ENCODE results near the gene PRKCA.
"Not testable (repeated sequence)": the region's sequence is repeated elsewhere in the genome, so short reads cannot be mapped to it uniquely, and the experiment has no call there.

PRKCA gene

GRCh38 chr17:66469890-66470289, 167.5 kb downstream of the PRKCA start:
- H3K4me3 ChIP-seq (ENCODE audit: low read length), result no peak overlapping the region
- no peak for DNase-seq (ENCODE audit: low read depth)
- no peak for TF ChIP-seq CTCF (conservative IDR thresholded peaks at IDR 0.05; ENCODE audit: low read depth, low read length)

GRCh38 chr17:66472123-66472522, 169.7 kb downstream of the PRKCA start:
- no peak overlapping the region for H3K4me3 ChIP-seq (ENCODE audit: low read length)
- no peak for TF ChIP-seq CTCF (conservative IDR thresholded peaks at IDR 0.05; ENCODE audit: low read depth, low read length)
- no peak for DNase-seq (ENCODE audit: low read depth)

DNA sequence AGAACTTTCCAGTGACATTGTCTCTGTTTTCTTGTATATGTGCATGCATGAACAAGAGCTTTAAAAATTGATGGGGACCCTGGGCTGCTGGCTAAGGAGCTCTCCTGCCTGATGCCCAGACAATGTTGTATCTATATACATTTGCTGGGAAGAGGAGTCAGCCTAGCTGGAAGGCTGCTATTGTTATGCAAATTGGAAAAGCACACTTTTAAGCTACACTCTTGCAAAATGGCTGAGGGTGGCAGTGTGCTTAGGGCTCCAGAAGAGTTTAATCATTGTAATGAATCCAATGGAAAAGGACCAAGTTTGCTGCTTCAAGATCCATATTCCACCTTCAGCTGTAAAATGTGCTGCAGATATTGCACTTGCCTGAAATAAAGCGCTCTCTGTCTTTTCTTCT, 171.8 kb downstream of the PRKCA start:
- TF ChIP-seq CTCF (conservative IDR thresholded peaks at IDR 0.05; ENCODE audit: low read depth, low read length), result no peak
- no peak for DNase-seq (ENCODE audit: low read depth)
- H3K4me3 ChIP-seq (ENCODE audit: low read length), result no peak overlapping the region

DNA sequence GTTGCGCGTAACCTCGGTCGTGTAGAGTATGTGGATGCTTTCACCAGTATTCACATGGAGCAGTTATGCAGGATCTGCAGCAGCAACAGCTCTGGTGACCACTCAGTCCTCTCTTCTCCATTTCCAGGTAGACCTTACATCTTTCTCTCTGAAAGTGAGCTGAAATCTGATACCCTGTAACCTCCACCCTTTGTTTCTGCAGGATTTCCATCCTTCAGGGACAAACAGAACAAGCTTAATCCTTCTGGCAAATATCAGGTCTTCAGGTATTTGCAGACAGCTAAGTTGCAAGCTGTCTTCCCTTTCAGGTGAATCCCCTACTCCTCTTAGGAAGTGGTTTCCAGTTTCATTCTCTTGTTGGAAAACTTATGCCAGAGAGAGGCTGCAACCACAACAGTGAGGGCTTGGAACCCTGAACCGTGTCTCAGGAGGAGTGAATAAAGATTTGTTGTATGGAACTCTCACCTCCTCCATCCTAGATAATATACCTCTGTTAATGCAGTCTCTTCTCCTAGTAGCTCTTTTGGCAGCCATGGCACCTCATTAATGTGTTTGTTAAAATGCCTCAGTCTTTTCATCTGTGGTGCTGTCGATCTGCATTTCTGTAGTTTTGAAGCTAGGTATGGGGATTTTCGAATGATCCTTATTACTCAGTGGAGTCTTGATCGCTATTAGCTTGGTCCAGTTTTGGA, 172.5 kb downstream of the PRKCA start:
- no peak for DNase-seq (ENCODE audit: low read depth)
- TF ChIP-seq CTCF (conservative IDR thresholded peaks at IDR 0.05; ENCODE audit: low read depth, low read length), result no peak

GRCh38 chr17:66476014-66476413, 173.6 kb downstream of the PRKCA start:
- TF ChIP-seq CTCF (conservative IDR thresholded peaks at IDR 0.05; ENCODE audit: low read depth, low read length), result no peak
- no peak for DNase-seq (ENCODE audit: low read depth)
- no peak overlapping the region for H3K4me3 ChIP-seq (ENCODE audit: low read length)

More for the DNA sequence above, 172.5 kb downstream of the PRKCA start:
- H3K4me3 ChIP-seq (ENCODE audit: low read length), result no peak overlapping the region

DNA sequence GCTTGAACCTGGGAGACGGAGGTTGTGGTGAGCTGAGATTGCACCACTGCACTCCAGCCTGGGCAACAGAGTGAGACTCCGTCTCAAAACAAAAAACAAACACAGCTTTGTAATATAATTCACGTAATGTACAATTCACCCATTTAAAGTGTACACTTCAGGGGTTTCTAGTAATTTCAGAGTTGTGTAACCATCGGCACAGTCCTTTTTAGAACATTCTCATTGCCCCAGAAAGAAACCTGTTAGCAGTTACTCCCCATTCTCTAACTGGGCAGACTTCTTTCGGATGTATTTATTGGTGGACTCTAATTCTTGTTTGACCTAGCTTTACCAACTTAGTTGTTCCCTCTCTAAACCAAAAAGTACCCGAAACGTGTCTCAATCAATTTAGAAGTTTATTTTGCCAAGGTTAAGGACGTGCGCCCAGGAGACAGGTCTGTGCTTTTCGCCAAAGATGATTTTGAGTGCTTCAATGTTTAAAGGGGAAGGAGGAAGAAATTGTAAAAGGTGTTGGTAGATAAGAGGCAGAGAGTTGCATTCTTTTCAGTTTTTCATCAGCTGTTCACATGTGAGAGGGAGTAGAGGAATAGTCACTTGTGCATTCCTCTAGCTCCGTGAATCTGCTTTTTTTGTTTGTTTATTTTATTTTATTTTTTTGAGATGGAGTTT, 175.3 kb downstream of the PRKCA start:
- H3K4me3 ChIP-seq (ENCODE audit: low read length), result no peak overlapping the region
- TF ChIP-seq CTCF (conservative IDR thresholded peaks at IDR 0.05; ENCODE audit: low read depth, low read length), result no peak
- no peak for DNase-seq (ENCODE audit: low read depth)

DNA sequence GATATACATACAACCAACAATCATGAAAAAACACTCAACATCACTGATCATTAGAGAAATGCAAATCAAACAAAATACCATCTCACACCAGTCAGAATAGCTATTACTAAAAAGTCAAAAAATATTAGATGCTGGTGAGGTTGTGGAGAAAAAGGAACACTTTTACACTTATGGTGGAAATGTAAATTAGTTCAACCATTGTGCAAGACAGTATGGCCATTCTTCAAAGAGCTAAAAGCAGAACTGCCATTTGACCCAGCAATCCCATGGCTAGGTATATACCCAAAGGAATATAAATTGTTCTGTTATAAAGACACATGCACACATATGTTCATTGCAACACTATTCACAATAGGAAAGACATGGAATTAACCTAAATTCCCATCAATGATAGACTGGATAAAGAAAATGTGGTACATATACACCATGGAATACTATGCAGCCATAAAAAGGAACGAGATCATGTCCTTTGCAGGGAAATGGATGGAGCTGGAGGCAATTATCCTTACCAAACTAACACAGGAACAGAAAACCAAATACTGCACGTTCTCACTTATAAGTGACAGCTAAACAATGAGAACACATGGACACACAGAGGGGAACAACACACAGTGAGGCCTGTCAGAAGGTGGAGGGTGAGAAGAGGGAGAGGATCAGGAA, 176.9 kb downstream of the PRKCA start:
- not testable (repeated sequence) for H3K4me3 ChIP-seq (ENCODE audit: low read length); DNase-seq (ENCODE audit: low read depth)

All from retinal pigment epithelial cell (primary cell).